HFF-Myc (cell line): Measurements from ENCODE around the gene PTGR3.

Experiments used
- DNase-seq: peaks from one replicate; pipeline ENCODE4 v3.0.0-alpha.2; 2011; ENCODE audit warnings: low read depth; ENCODE audit errors: extremely low read depth
- H3K4me3 ChIP-seq: replicated peaks from 2 replicates; pipeline ENCODE4 v1.5.1; 2011; ENCODE audit warnings: low read depth, mild to moderate bottlenecking, control low read depth, low read length
- CTCF ChIP-seq: IDR thresholded peaks from 2 replicates; pipeline ENCODE4 v1.5.1; 2012; ENCODE audit warnings: mild to moderate bottlenecking, low read depth, low read length, control low read depth; ENCODE audit errors: missing control alignments

The PTGR3 gene

GRCh38 chr18:75238100-75238499 is 29.2 kb upstream of the PTGR3 start:
- DNase-seq = no peak
- no peak overlapping the region for H3K4me3 ChIP-seq
- TF ChIP-seq CTCF = no peak

GRCh38 chr18:75235896-75236295 is 27.0 kb upstream of the PTGR3 start:
- no peak for DNase-seq
- TF ChIP-seq CTCF = no peak
- no peak overlapping the region for H3K4me3 ChIP-seq

GRCh38 chr18:75234901-75235300 is 26.0 kb upstream of the PTGR3 start:
- no peak for TF ChIP-seq CTCF
- H3K4me3 ChIP-seq = no peak overlapping the region
- no peak for DNase-seq

GRCh38 chr18:75231053-75231406 is 22.1 kb upstream of the PTGR3 start:
- no peak for TF ChIP-seq CTCF
- no peak for DNase-seq
- H3K4me3 ChIP-seq = no peak overlapping the region

GRCh38 chr18:75230163-75231052 is 21.5 kb upstream of the PTGR3 start:
- no peak for DNase-seq
- TF ChIP-seq CTCF = no peak
- H3K4me3 ChIP-seq = no peak overlapping the region

GRCh38 chr18:75229437-75229836 is 20.5 kb upstream of the PTGR3 start:
- no peak for DNase-seq
- no peak for TF ChIP-seq CTCF
- no peak overlapping the region for H3K4me3 ChIP-seq
